Globus pallidus (tissue), 1 donor: Measurements from ENCODE around the gene CENPC.
"Not testable (repeated sequence)": the region's sequence is repeated elsewhere in the genome, so short reads cannot be mapped to it uniquely, and the experiment has no call there.

Source experiments
- DNase-seq: peaks from one replicate; pipeline ENCODE4 v3.0.0-alpha.2; 2015; ENCODE audit warnings: low spot score

The CENPC gene

DNA sequence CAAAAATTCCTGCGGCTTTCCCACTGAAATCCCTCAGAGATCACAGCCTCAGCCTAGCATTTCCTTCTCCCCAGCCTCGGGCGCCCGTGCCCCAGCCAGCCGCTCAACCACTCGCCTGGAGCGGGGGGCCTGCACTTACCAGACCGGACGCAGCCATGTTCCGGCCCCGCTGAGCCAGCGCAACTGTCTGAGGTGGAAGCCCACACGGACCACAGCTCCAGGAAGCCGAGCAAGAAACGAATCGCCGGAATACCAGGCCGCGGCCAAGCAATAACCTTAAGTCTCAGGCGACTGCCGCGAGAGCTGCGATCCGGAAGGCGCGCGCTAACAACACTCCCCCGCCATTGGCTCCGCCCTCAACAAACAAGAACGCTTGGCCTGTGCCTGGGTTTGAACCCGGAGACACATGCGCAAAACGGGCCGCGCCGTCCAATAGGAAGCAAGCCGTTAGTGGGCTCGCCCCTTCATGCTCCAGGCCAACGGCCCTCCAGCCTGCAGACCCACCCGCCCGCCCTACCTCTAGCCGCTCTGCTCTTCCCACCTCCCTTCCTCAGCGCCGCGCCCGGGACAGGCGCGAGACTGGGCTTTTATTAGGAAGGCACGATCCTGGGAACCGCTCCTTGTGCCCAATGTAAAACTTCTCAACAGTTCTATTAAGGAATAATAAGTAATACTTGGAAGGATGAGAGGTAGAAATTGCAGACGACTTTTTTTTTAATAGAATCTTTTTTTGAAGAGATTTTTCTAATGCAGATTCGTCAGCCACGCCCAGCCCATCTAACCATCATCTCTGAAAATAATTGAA is at the start of gene CENPC:
Gene CENPC (minus strand): TSS at position 305 of the 805 bp plus-strand sequence. CDS start 148 bp downstream, at position 157.
- peak; percentile 95 for DNase-seq

- DNase-seq = peak; percentile 2
These were observed 48.5 kb upstream of the CENPC start for GRCh38 chr4:67593741-67594175.

- DNase-seq = no peak
These were observed 41.9 kb upstream of the CENPC start for GRCh38 chr4:67587156-67587555.

- no peak for DNase-seq
These were observed 39.2 kb upstream of the CENPC start for GRCh38 chr4:67584496-67584895.

- no peak for DNase-seq
These were observed 36.6 kb upstream of the CENPC start for GRCh38 chr4:67581913-67582312.

GRCh38 chr4:67581208-67581857 is 36.0 kb upstream of the CENPC start:
- DNase-seq = no peak

- no peak for DNase-seq
These were observed 35.3 kb upstream of the CENPC start for GRCh38 chr4:67580577-67580976.

GRCh38 chr4:67576538-67576937 is 31.2 kb upstream of the CENPC start:
- DNase-seq = no peak

DNA sequence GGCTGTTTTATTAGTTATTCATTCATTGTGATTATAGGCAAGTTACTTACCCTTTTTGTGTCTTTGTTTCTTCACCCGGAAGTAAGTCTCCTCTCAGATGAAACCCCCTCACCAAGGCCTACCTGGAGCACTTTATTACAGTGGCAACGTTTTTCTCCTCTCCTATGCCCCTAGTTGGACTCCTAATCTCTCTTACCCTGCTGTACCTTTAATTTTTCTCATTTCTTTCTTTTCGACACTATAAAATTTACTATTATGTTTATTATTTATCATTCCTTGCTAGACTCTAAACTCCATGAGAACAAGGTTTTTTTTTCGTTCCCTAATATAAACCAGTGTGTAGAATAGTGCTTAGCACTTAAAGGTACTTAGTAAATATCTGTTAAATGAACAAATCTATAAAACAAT is 30.8 kb upstream of the CENPC start:
- no peak for DNase-seq

DNA sequence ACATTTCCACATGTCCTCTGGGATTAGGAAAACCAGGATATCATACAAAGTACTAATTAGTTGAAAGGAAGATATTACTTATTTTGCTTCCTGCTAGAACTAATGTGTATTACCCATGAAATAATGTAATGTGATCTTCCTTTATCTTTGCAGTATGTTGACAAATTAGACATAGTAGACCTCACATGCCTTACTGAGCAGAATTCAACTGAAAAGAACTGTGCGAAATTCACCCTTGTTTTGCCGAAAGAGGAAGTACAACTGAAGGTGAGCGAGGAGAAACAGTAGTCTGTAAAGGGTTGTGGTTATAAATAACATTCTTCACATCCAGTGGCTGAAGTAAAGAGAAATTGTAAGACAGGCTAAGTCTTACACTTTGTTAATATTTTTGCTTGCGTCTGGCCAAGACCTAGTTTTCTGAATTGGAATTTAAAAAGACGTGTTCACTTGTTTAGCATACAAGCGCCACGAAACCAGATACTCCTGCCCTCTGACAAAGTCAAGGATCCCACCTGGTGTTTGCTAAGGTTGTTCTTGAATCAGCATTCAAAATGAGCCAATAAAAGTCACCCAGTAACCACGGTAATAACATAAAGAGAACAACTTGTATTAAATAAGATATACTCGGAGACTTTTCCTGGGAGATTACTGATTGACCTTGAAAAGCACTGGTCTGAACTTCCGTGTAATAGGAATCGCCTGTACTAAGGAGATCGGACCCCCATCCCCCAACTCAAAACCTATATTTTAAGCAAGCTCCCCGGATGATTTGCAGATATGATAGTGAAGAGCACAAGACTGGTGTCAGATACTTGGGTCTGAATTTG is 30.1 kb upstream of the CENPC start:
- DNase-seq = no peak

GRCh38 chr4:67573193-67573592 is 27.9 kb upstream of the CENPC start:
- no peak for DNase-seq

GRCh38 chr4:67571975-67572374 is 26.7 kb upstream of the CENPC start:
- DNase-seq = no peak

- no peak for DNase-seq
These were observed 25.2 kb upstream of the CENPC start for GRCh38 chr4:67570537-67570936.

DNA sequence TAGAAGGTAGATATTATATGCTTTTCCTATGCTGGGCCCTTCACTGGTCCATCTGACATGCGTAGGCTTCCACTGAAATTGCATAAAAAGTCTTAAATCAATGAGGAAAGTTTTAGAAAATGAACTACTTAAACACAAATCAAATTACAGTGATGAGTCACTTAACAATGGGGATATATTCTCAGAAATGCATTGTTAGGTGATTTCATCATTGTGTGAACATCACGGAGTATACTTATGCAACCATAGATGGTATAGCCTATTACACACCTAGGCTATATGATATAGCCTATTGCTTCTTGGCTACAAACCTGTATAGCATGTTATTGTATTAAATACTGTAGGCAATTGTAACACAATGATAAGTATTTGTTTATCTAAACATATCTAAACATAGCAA is 23.5 kb upstream of the CENPC start:
- DNase-seq = no peak

GRCh38 chr4:67566335-67566734 is 21.0 kb upstream of the CENPC start:
- DNase-seq = no peak

DNA sequence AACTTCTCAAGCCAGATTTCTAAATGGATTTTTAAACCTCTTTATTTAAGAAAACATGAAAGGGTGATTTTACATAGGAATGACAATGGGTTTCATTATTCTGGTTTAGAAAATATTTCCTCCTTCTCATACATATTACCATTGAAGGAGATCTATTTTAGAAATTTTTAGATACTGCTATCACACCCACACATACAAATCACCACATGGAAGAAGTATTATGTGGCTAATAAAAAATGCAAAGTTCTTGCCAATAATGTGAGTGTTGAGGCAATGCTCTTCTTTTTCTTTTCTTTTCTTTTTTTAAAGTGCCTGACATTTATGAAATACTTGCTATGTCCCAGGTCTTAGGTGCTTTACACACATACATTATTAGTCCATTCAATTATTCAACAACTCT is 20.0 kb upstream of the CENPC start:
- DNase-seq = no peak

DNA sequence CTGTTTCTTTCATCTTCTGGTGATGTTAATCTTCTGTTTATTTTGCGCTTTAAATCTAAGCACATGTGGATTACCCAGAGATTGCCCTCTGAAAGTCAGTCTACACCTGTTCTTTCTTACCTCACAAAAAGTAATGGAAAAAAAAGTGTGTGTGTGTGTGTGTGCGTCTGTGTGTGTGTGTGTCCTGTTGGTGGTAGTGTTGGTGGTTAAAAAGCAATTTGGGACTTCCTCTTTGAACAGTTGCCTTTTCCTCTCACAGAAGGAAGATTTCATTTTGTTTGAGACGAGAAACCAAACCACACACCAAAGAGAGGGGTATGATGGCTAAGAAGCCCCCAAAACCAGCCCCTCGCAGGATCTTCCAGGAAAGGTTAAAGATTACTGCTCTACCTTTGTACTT is 13.2 kb upstream of the CENPC start, which contains the start of gene STAP1:
Gene STAP1 (plus strand): TSS at position 235 of the 400 bp plus-strand sequence. CDS start 83 bp downstream, at position 318.
- no peak for DNase-seq

GRCh38 chr4:67556436-67556835 is 11.1 kb upstream of the CENPC start:
- no peak for DNase-seq

DNA sequence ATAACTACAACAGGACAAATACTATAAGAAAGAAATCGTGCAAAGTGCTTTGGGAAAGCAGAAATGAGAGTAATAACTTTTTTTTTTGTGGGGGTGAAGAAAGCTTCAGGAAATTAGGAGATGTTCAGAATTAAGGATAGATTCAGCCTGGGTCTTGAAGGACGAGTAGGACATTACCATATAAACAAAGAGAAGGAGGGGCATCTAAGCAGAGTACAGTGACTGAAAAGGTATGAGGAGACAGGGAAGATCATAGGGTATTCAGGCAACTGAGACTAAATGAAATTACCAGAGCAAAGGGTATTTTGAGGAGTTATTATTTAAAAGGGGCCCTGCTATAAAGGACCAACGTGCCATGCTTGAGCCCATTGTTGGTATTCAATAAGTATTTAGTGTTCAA is 10.1 kb upstream of the CENPC start:
- DNase-seq = no peak

GRCh38 chr4:67554096-67554495 is 8.8 kb upstream of the CENPC start:
- no peak for DNase-seq

- not testable (repeated sequence) for DNase-seq
These were observed 7.0 kb upstream of the CENPC start for GRCh38 chr4:67552146-67552792.

DNA sequence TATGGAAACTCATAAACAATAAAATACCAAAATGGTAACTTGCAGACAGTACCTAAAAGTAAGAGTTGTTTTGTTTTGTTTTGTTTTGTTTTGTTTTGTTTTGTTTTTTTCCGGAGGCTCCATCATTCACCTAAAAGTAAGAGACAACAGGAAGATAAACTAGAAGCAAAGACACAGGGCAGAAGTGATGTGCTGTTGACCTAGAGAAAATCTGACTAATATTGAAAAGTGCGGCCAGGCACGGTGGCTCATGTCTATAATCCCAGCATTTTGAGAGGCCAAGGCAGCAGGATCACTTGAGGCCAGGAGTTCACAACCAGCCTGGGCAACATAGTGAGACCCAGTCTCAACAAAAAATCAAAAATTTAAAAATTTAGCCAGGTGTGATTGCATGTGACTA is 5.6 kb upstream of the CENPC start:
- DNase-seq = no peak
